Left renal cortex interstitium (tissue), 4 donors: ENCODE data around the gene CLBA1. TPM values are rescaled to one million over a fixed set of nuclear protein-coding genes. Genes with fewer than 3 reads are reported as not detected.
"Not testable (repeated sequence)": the region's sequence is repeated elsewhere in the genome, so short reads cannot be mapped to it uniquely, and the experiment has no call there.

Experiments used
- DNase-seq, 4 donors: peaks; one replicate each; pipeline ENCODE4 v3.0.0-alpha.2; 2013; ENCODE audit warnings: low read depth in 4 of 4, low spot score in 2 of 4, missing footprints in 1 of 4
- polyA plus RNA-seq, 4 donors: library from polyadenylated mRNA; unstranded; fragments of 120-200 nt; gene quantifications; one replicate each; pipeline ENCODE4 v1.2.1, GENCODE V29; 2013; ENCODE audit not compliant: insufficient read length in 4 of 4

Gene CLBA1
- polyA plus RNA-seq, 4 donors = 22.0 to 34.9 (median 25.4) TPM

DNA sequence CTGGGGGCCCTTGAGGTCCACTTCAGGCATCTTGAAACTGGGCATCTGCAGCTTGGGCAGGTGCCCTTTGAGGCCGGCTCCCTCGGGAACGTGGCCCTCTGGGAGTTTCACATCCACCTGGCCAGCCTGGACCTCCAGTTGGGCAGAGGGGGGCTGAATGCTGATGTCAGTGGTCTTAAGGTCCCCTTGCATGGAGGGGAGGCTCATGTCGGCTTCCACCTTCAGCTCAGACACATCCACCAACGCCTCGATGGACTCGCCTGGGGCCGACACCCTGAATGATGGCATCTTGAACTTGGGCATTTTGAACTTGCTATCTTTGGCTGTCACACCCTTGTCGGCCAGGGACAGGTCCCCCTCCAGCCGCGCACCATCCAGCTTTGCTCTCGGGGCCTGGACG lies 38.4 kb upstream of the CLBA1 start:
- not testable (repeated sequence) for DNase-seq

DNA sequence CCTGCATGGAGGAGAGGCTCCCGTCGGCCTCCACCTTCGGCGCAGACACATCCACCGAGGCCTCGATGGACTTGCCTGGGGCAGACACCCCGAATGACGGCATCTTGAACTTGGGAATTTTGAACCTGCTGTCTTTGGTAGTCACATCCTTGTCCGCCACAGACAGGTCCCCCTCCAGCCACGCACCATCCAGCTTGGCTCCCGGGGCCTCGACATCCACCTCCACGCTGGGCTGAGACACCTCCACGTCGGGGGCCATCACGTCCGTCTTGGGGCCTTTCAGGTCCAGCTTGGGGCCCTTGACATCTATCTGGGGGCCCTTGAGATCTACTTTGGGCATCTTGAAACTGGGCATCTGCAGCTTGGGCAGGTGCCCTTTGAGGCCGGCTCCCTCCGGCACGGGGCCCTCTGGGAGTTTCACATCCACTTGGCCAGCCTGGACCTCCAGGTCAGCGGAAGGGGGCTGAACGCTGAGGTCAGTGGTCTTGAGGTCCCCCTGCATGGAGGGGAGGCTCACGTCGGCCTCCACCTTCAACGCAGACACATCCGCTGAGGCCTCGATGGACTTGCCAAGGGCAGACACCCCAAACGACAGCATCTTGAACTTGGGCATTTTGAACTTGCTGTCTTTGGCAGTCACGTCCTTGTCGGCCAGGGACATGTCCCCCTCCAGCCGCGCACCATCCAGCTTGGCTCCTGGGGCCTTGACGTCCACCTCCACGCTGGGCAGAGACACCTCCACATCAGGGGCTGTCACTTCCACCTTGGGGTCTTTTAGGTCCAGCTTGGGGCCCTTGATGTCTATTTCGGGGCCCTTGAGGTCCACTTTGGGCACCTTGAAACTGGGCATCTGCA lies 37.5 kb upstream of the CLBA1 start:
- not testable (repeated sequence) for DNase-seq

DNA sequence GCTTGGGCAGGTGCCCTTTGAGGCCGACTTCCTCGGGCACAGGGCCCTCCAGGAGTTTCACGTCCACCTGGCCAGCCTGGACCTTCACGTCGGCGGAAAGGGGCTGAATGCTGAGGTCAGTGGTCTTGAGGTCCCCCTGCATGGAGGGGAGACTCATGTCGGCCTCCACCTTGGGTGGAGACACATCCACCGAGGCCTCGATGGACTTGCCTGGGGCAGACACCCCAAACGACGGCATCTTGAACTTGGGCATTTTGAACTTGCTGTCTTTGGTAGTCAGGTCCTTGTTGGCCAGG lies 36.9 kb upstream of the CLBA1 start:
- DNase-seq = no peak

DNA sequence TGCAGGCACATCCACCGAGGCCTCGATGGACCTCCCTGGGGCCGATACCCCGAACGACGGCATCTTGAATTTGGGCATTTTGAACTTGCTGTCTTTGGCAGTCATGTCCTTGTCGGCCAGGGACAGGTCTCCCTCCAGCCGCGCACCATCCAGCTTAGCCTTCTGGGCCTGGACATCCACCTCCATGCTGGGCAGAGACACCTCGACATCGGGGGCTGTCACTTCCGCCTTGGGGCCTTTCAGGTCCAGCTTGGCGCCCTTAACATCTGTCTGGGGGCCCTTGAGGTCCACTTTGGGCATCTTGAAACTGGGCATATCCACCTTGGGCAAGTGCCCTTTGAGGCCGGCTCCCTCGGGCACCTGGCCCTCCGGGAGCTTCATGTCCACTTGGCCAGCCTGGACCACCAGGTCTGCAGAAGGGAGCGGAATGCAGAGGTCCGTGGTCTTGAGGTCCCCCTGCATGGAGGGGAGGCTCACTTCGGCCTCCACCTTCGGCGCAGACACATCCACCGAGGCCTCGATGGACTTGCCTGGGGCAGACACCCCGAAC lies 36.1 kb upstream of the CLBA1 start:
- not testable (repeated sequence) for DNase-seq

DNA sequence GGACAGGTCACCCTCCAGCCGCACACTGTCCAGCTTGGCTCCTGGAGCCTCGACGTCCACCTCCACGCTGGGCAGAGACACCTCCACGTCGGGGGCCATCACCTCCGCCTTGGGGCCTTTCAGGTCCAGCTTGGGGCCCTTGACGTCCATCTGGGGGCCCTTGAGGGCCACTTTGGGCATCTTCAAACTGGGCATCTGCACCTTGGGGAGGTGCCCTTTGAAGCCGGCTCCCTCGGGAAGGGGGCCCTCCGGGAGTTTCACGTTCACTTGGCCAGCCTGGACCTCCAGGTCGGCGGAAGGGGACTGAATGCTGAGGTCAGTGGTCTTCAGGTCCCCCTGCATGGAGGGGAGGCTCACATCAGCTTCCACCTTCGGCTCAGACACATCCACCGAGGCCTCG lies 35.6 kb upstream of the CLBA1 start:
- no peak for DNase-seq

DNA sequence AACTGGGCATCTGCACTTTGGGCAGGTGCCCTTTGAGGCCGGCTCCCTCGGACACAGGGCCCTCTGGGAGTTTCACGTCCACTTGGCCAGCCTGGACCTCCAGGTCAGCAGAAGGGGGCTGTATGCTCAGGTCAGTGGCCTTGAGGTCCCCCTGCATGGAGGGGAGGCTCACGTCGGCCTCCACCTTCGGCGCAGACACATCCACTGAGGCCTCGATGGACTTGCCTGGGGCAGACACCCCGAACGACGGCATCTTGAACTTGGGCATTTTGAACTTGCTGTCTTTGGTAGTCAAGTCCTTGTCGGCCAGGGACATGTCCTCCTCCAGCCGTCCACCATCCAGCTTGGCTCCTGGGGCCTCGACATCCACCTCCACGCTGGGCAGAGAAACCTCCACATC lies 34.9 kb upstream of the CLBA1 start:
- DNase-seq = not testable (repeated sequence)

DNA sequence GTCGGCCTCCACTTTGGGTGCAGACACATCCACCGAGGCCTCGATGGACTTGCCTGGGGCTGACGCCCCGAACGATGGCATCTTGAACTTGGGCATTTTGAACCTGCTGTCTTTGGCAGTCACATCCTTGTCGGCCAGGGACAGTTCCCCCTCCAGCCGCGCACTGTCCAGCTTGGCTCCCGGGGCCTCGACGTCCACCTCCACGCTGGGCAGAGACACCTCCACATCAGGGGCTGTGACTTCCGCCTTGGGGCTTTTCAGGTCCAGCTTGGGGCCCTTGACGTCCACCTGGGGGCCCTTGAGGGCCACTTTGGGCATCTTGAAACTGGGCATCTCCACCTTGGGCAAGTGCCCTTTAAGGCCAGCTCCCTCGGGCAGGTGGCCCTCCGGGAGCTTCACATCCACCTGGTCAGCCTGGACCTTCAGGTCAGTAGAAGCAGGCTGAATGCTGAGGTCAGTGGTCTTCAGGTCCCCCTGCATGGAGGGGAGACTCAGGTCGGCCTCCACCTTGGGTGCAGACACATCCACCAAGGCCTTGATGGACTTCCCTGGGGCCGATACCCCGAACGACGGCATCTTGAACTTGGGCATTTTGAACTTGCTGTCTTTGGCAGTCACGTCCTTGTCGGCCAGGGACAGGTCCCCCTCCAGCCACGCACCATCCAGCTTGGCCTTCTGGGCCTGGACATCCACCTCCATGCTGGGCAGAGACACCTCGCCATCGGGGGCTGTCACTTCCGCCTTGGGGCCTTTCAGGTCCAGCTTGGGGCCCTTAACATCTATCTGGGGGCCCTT lies 33.5 kb upstream of the CLBA1 start:
- DNase-seq = not testable (repeated sequence)

DNA sequence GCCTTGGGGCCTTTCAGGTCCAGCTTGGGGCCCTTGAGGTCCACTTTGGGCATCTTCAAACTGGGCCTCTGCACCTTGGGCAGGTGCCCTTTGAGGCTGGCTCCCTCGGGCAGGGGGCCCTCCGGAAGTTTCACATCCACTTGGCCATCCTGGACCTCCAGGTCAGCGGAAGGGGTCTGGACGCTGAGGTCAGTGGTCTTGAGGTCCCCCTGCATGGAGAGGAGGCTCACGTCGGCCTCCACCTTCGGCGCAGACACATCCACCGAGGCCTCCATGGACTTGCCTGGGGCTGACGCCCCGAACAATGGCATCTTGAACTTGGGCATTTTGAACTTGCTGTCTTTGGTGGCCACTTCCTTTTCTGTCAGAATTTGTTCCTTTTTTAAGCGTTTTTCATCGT lies 32.5 kb upstream of the CLBA1 start:
- no peak for DNase-seq

DNA sequence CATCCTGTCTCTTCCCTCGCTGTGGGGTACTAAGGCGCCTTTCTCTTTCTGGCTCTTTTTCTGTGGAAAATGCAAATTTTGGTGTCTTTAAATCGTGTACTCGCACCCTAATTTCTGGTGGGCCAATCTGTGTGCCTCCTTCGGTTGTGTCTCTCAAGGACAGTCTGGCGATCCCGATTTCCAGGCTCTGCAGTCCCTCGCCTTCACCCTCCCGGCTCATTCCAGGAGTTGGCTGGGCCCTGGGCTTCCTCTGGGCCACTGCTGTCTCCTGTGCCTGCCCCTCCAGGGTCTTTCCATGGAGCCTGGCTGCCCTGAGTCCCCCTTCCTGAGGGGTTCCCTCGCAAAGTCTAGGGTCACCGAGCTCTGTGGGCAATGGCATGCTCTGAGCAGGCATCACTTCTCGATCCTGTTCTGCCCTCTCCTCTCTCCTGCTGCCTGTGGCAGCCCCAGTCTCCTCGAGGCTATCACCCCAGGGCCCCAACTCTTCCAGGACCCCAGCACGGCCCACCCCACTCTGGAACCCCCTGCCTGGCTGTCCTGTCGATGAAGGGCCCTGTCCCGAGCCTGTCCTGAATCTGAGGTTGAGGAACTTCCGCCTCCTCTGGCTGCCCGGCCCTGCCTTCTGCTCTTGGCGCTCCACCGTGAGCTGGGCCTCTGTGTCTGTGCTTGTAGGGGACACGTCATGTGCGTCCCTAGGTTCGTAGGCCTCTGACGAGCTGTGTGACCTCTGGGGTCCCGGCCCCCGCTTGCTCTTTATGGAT lies 31.5 kb upstream of the CLBA1 start:
- no peak for DNase-seq

DNA sequence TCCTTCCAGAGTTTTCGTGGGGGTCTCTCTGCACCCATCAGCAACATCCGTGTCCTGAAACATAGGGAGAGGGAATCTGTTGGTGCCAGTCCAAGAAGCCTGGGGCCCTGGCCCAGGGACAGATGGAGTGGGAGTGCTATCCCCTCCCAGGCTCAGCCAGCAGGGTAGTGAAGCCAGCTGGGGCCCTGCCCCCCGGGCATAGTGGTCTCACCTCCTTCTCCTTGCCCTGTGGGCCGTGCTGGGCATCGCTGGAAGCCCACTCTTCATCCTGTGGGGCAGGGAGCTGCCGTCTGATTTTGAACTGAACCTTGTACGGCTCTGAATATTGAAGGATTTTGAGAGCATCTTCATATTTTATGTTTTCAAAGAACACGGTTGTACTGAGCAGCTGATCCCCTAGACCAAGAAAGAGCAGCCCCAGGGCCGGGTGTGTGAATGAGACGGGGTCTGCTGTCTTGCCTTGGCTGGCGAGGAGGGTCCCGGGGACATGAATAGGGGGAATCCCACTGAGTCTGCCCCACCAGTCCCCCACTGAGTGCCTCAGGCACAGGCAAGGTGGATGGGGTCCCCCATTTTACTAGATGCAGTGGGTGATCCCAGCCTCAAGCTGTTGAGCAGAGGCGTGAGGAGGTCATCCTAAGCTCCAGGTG lies 30.7 kb upstream of the CLBA1 start:
- no peak for DNase-seq

DNA sequence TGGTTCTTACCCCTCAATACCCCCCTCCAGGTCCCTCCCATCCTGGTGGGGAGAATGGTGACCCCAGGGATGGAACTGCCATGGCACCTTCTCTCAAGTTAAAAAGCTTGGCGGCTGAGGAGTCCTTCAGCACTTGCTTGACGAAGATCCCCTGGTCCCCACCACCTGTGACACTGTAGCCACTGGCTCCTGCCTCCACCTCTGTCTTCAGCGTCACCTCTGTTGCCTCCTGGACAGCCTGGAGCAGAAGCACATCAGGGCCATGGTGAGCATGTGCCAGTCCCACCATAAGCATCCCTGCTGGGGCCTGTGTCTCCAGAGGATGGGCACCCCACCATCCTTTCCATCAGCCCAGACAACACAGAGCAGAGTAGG lies 30.2 kb upstream of the CLBA1 start:
- DNase-seq = no peak

DNA sequence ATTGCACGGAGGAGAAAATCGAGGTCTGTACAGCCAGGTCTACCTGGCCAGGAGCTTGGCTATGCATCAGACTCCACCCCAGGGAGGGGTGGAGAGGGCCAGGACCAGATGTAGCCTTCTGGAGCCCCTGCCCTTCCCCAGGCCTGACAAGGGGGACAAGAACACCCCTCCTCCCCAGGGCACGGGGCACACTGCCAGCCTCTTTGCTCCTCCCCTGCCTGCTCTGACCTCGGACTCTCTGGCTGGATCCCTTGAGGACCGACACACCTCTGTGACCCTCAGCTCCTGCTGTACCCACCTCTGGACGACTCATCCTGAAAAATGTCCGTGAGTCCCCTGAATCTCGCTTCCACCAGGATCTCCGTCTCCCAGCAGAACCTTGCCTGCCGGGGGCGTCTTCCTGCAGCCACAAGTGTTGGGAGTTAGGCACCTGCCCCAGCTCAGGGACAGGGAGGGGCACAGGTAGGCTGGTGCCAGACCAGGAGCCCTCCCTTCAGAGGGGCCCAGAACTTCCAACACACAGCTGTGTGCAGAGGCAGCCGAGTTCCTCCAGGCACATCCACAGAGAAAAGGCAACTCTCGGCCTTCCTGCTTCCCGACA lies 29.2 kb upstream of the CLBA1 start:
- DNase-seq = no peak

DNA sequence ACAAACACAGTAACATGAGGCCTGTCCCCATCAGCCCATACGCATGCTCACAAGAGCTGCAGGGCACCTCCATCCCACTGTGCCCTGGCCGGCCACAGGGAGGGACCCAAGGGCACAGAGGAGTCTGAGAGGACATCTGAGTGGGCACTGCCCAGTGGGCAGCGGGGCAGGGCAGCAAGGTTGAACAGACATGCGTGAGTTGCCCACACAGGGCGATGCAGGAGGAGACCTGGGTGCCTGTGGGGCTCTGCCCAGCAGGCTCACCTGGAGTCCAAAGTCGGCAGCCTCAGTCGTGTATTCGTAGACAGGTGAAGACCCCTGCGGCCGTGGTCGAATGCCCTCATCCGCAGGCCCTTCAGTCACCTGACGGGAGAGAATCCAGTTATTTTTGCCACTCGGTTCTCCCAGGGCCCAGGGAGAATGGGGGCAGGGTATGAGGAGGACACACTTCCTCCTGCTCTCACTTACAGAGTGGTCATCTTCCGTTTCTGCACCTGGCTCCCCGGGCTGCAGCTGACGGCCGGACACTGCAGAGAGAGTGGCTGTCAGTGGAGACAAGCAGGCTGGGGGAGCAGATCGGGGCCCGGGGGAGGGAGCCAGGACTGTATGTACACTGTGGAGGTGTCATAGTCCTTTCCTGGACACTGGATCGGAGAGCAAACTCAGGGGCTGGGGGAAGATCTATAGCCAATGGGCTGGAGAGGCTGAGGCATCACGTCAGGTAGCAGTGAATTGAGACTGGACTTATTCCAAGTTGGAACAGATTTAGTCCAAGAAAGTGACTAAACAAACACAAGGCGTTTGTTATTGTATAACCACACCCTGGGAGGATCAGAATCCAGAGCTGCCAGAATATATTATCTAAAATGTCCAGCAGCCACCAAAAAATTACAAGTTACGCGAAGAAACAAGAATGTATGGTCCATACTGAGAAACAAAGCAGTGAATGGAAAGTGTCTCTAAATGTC lies 28.2 kb upstream of the CLBA1 start:
- DNase-seq = no peak

DNA sequence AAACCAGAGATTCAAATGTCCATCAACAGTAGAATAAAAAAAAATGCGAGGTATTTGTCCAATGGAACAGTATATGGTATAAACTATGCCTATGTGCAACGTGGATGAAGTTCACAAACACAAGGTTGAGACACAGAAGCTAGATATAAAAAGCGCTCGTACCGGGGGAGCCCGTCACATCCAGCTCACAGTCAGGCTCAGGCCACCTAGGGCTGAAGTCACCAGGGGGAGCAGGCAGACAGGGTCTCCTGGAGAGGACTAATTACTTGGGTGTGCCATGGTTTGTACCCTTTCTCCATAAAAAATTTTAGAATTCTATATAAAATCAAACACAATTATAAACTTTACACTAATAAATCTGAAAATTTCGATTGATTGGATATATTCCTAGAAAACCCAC lies 21.0 kb upstream of the CLBA1 start:
- DNase-seq = no peak

DNA sequence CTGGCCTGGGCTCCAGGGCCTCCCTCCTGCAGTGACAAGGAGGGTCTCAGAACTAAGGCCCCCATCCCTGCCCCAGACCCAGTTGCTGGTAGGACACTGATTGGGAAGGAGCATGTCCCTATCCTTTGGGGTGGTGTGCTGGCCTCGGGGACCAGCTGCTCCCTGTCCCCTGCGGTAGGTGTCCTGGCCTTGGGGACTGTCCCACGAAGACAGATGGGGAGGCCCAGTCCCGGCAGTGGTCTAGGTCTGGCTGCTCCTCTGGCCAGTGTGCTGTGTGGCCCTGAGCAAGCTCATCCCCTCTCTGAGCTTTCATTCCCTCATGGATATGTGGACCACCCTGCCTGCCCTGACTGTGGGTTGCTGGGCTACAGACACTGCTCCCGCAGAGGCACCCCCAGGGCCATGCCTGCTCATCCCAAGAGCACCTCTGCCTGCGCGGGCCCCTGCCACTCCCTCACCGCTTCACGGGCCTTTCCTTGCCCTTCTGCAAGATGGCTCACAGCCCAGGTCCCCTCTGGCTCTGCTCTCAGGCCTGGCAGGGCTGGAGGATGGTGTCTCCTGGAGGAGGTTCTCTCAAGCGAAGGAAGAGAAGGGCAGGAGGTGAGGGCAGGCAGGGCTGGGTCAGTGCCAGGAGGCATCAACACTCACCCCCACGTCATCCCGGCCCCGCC lies 19.9 kb upstream of the CLBA1 start:
- no peak for DNase-seq

DNA sequence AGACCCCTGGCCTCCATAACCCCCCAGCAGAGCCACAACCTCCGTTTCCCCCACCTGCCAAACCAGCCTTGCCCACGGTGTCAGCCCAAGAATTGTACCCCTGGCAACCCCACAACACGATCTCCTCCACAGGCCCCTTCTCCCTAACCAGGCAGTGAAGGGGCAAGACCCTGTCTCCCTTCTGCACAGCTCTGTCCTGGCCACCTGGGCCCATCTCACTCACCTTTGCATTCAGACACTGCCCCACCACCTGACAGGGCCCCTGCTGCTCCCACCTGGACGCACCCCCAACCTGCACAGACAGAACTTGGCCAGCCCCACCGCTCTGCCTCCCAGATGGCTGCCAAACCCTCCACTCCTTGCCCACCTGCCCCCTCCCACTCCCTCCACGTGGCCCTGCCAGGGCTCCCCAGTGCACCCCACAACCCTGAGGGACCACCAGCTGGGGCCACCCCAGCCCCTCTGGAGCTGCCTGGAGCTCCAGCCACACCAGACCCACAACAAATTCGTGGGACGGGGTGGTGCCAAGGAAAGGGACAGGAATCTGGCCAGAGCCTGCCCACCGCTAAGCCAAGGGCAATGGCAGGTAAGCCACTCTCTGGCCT lies 19.2 kb upstream of the CLBA1 start:
- no peak for DNase-seq

DNA sequence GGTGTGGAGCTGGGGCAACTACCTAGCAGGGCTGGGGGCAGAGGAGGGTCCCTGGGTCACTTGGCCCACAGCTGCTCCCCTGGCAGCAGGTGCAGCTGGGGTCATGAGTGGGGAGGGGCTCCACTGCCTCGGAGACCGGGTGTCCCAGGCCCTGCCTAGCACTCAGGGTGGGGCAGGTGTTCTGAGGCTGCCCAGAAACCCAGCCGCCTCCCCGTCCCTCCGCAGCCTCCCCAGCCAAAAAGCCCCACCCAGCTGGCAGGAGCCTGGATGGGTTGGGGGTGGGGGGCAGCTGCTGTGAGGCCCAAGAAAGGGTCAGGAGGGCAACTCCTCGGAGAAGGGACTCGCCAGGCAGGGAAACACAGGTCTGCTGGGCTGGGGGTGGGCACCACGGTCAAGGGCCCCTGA lies 18.6 kb upstream of the CLBA1 start:
- DNase-seq = no peak
